MCF 10A (cell line): ENCODE results near the gene PALD1. TPM values are rescaled to one million over a fixed set of nuclear protein-coding genes. Genes with fewer than 3 reads are reported as not detected.

Experiments used
- BruUV-seq: library from RNA; stranded (reverse); fragments of 400-500 nt; replicated peaks from 2 replicates; lab custom pipeline; 2021; lab: Mats Ljungman, UMichigan
- CTCF ChIA-PET: fragments of 300-600 bp; sonication (Branson Sonifier 250); formaldehyde crosslinking; extraction: SDS; loops from one replicate; lab custom pipeline; 2021; ENCODE audit warnings: antibody characterized with exemption, inconsistent platforms; lab: Yijun Ruan, JAX
- POLR2A ChIA-PET: fragments of 300-600, 350-650 bp; sonication (Branson Sonifier 250); formaldehyde crosslinking; extraction: SDS; loops from one replicate; lab custom pipeline; 2020; ENCODE audit warnings: antibody characterized with exemption, inconsistent platforms; lab: Yijun Ruan, JAX
- DNase-seq: peaks from one replicate; pipeline ENCODE4 v3.0.0-alpha.2; 2018; ENCODE audit not compliant: unreplicated experiment
- H3K27ac Mint-ChIP-seq: one replicate; pipeline ENCODE4 v1.8.0; 2022; ENCODE audit warnings: mild to moderate bottlenecking, low read depth, mixed read lengths; ENCODE audit not compliant: unreplicated experiment
- H3K27me3 Mint-ChIP-seq: one replicate; pipeline ENCODE4 v1.8.0; 2022; ENCODE audit warnings: mixed read lengths; ENCODE audit not compliant: insufficient read depth, unreplicated experiment
- H3K36me3 Mint-ChIP-seq: one replicate; pipeline ENCODE4 v1.8.0; 2022; ENCODE audit warnings: mild to moderate bottlenecking, moderate library complexity, mixed read lengths; ENCODE audit not compliant: insufficient read depth, unreplicated experiment
- H3K4me1 Mint-ChIP-seq: one replicate; pipeline ENCODE4 v1.8.0; 2022; ENCODE audit warnings: mixed read lengths; ENCODE audit not compliant: insufficient read depth, unreplicated experiment
- H3K4me3 Mint-ChIP-seq: one replicate; pipeline ENCODE4 v1.8.0; 2022; ENCODE audit warnings: mild to moderate bottlenecking, moderate library complexity, mixed read lengths; ENCODE audit not compliant: unreplicated experiment
- H3K9me3 Mint-ChIP-seq: one replicate; pipeline ENCODE4 v1.8.0; 2022; ENCODE audit warnings: mixed read lengths; ENCODE audit not compliant: unreplicated experiment
- CTCF ChIP-seq: fragments of 200-600 bp; IDR thresholded peaks from one replicate; pipeline ENCODE4 v1.8.0; 2022; ENCODE audit warnings: antibody characterized with exemption, mild to moderate bottlenecking; ENCODE audit not compliant: unreplicated experiment
- intact Hi-C: fragments of 100-400 bp; cut with micrococcal nuclease; formaldehyde crosslinking; loops from 2 replicates; pipeline ENCODE4 v1.14.1; 2022
- total RNA-seq: library from RNA; stranded (reverse); gene quantifications from 2 replicates; pipeline ENCODE4 v1.2.3, GENCODE V29; 2022

The PALD1 gene
- total RNA-seq, 1 experiment from 2014 or later: 0.12 TPM

- Mint-ChIP-seq H3K9me3 (no peaks in the 10 kb centered on the region), H3K27ac (no peak overlapping the region), H3K4me3 (no peak overlapping the region), H3K4me1 (no peaks in the 10 kb centered on the region), H3K27me3 (peaks cover 31% of the 10 kb centered on the region), H3K36me3 (no peaks in the 10 kb centered on the region)
- no peak for TF ChIP-seq CTCF
- ChIA-PET CTCF (interaction anchor here (0.5 to 1.0 kb wide), 3 partner anchors 9 to 395 kb away, joined by 3 to 4 read pairs (median 3); no protein-coding TSS in a partner anchor), POLR2A (no interaction called here)
- intact Hi-C loops: no loop called here
- DNase-seq: no peak
- BruUV-seq: no TSS peak
Observed at GRCh38 chr10:70592186-70592735, 113.7 kb downstream of the PALD1 start.

- ChIA-PET POLR2A (interaction anchor here (0.7 kb wide), 1 partner anchor 13 kb away, joined by 3 read pairs; no protein-coding TSS in a partner anchor), CTCF (interaction anchor here (0.5 kb wide), 1 partner anchor 21 kb away, joined by 3 read pairs; no protein-coding TSS in a partner anchor)
- BruUV-seq: no TSS peak
Observed at GRCh38 chr10:70592746-70593512, 114.4 kb downstream of the PALD1 start.

GRCh38 chr10:70593513-70593890 lies 114.9 kb downstream of the PALD1 start:
- TF ChIP-seq CTCF: no peak
- Mint-ChIP-seq H3K4me3 (no peak overlapping the region), H3K27ac (no peak overlapping the region), H3K36me3 (no peaks in the 10 kb centered on the region), H3K27me3 (peaks cover 19% of the 10 kb centered on the region), H3K4me1 (no peaks in the 10 kb centered on the region), H3K9me3 (no peaks in the 10 kb centered on the region)
- CTCF ChIA-PET: no interaction called here
- no peak for DNase-seq
- intact Hi-C loops: no loop called here
- POLR2A ChIA-PET: interaction anchor here (0.7 kb wide), 1 partner anchor 14 kb away, joined by 3 read pairs; no protein-coding TSS in a partner anchor
- no TSS peak for BruUV-seq

More at GRCh38 chr10:70592746-70593512, 114.4 kb downstream of the PALD1 start:
- Mint-ChIP-seq H3K9me3 (no peaks in the 10 kb centered on the region), H3K27me3 (peaks cover 25% of the 10 kb centered on the region), H3K4me3 (no peak overlapping the region), H3K27ac (no peak overlapping the region), H3K4me1 (no peaks in the 10 kb centered on the region), H3K36me3 (no peaks in the 10 kb centered on the region)
- intact Hi-C loops: no loop called here
- TF ChIP-seq CTCF: no peak
- no peak for DNase-seq

GRCh38 chr10:70594161-70594560 lies 115.6 kb downstream of the PALD1 start:
- intact Hi-C loops: no loop called here
- Mint-ChIP-seq H3K4me1 (no peaks in the 10 kb centered on the region), H3K36me3 (no peaks in the 10 kb centered on the region), H3K27me3 (peaks cover 12% of the 10 kb centered on the region), H3K9me3 (no peaks in the 10 kb centered on the region), H3K27ac (no peak overlapping the region), H3K4me3 (no peak overlapping the region)
- POLR2A ChIA-PET: no interaction called here
- BruUV-seq: no TSS peak
- no peak for TF ChIP-seq CTCF
- no peak for DNase-seq
- CTCF ChIA-PET: interaction anchor here (1.3 kb wide), 1 partner anchor 133 kb away, joined by 5 read pairs; no protein-coding TSS in a partner anchor
